Upper lobe of left lung (tissue), 6 donors: ENCODE measurements around the gene PPP4R3A. TPM values are rescaled to one million over a fixed set of nuclear protein-coding genes. Genes with fewer than 3 reads are reported as not detected.
"Not testable (repeated sequence)": the region's sequence is repeated elsewhere in the genome, so short reads cannot be mapped to it uniquely, and the experiment has no call there.

ENCODE experiments used
- ATAC-seq, 2 donors: fragments of 200-7000 bp; cut with Tn5 transposase; one replicate each; pipeline ENCODE4 v1.9.1; 2022; ENCODE audit warnings: mild to moderate bottlenecking in 2 of 2, moderate library complexity in 2 of 2; ENCODE audit not compliant: low FRiP score in 2 of 2
- DNase-seq, 2 donors: peaks; one replicate each; pipeline ENCODE4 v3.0.0-alpha.2; 2019 to 2020
- H3K27ac ChIP-seq, 4 donors: fragments of 200-600 bp; sonication (generic); one replicate each; pipeline ENCODE4 v1.5.1; 2016 to 2019
- H3K27me3 ChIP-seq, 4 donors: fragments of 200-600 bp; sonication (generic); one replicate each; pipeline ENCODE4 v1.5.1; 2017 to 2019
- H3K36me3 ChIP-seq, 4 donors: fragments of 200-600 bp; sonication (generic); one replicate each; pipeline ENCODE4 v1.5.1; 2016 to 2019
- H3K4me1 ChIP-seq, 4 donors: fragments of 200-600 bp; sonication (generic); one replicate each; pipeline ENCODE4 v1.5.1; 2018 to 2019
- H3K4me3 ChIP-seq, 4 donors: fragments of 200-600 bp; sonication (generic); one replicate each; pipeline ENCODE4 v1.5.1; 2017 to 2019; ENCODE audit warnings: mild to moderate bottlenecking in 2 of 4, moderate library complexity in 1 of 4
- H3K9me3 ChIP-seq, 4 donors: fragments of 200-600 bp; sonication (generic); one replicate each; pipeline ENCODE4 v1.5.1; 2018 to 2019
- CTCF ChIP-seq, 6 experiments: fragments of 450-650 bp in 4 of 6; fragments of 200-600 bp in 2 of 6; sonication (generic) in 2 of 6; IDR thresholded peaks; one replicate each; pipeline ENCODE4 v1.5.1; 2016 to 2019; ENCODE audit warnings: antibody characterized with exemption in 6 of 6
- EP300 ChIP-seq, 4 donors: sonication (generic); formaldehyde crosslinking; IDR thresholded peaks; one replicate each; pipeline ENCODE4 v1.5.1; 2017; ENCODE audit warnings: antibody characterized with exemption in 4 of 4, control low read depth in 2 of 4
- POLR2A ChIP-seq, 4 donors: fragments of 450-650 bp; IDR thresholded peaks; one replicate each; pipeline ENCODE4 v1.5.1; 2016 to 2017; ENCODE audit warnings: antibody characterized with exemption in 4 of 4, mild to moderate bottlenecking in 2 of 4
- POLR2AphosphoS5 ChIP-seq, 2 donors: sonication (generic); formaldehyde crosslinking; IDR thresholded peaks; one replicate each; pipeline ENCODE4 v1.5.1; 2017; ENCODE audit warnings: antibody characterized with exemption in 2 of 2
- WGBS, 2 donors: methylation state at CpG; one replicate each; pipeline ENCODE4 v1.1.5; 2017 to 2018; 5-methylcytosine and 5-hydroxymethylcytosine counted together
- total RNA-seq, 6 donors: library from RNA; depleted of rRNA in 4 of 6; stranded (reverse); fragments of >200 nt in 4 of 6; gene quantifications; one replicate each; pipeline versions ENCODE4 v1.1.0 to v1.2.1, GENCODE V29; 2016 to 2021
- donor health status: DM: no; HTN: no; CAD: no; lungs with moderate emphysema.
- donor health status: DM: no; HTN: yes; CAD: no; lungs with severe emphysema.

PPP4R3A gene
- total RNA-seq, 6 donors from 2014 or later: 67.9 to 111 (median 77.0) TPM

DNA sequence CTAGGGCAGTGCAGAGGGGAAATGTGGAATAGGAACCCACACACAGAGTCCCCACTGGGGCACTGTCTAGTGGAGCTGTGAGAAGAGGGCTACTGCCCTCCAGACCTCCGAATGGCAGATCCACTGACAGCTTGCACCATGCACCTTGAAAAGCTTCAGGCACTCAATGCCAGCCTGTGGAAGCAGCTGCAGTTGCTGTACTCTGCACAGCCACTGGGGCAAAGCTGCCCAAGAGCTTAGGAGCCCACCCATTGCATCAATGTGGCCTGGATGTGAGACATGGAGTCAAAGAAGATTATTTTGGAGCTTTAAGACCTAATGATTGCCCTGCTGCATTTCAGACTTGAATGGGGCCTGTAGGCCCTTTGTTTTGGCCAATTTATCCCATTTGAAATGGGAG lies 70.8 kb downstream of the PPP4R3A start:
- ATAC-seq: no peak
- Histone ChIP-seq H3K4me1 (no peaks in the 10 kb centered on the region), H3K36me3 (no peaks in the 10 kb centered on the region), H3K27me3 (no peaks in the 10 kb centered on the region), H3K27ac (no peak overlapping the region), H3K4me3 (no peak overlapping the region), H3K9me3 (peaks cover 0 to 6% (median 3%) of the 10 kb centered on the region in 4 donors)
- no peak for DNase-seq
- 88 to 100% methylated on average over 1 of the region's 1 CpG for WGBS, 2 donors
- TF ChIP-seq EP300 (IDR thresholded peaks at IDR 0.05) (no peak), POLR2AphosphoS5 (IDR thresholded peaks at IDR 0.05) (no peak), POLR2A (IDR thresholded peaks at IDR 0.05) (no peak)

GRCh38 chr14:91438845-91439244 lies 71.3 kb downstream of the PPP4R3A start:
- DNase-seq (no peak), ATAC-seq (no peak)
- Histone ChIP-seq H3K9me3 (peaks cover 0 to 6% (median 3%) of the 10 kb centered on the region in 4 donors), H3K4me1 (no peaks in the 10 kb centered on the region), H3K27ac (no peak overlapping the region), H3K4me3 (no peak overlapping the region), H3K36me3 (no peaks in the 10 kb centered on the region), H3K27me3 (no peaks in the 10 kb centered on the region)
- TF ChIP-seq POLR2A (IDR thresholded peaks at IDR 0.05) (no peak), POLR2AphosphoS5 (IDR thresholded peaks at IDR 0.05) (no peak), CTCF (IDR thresholded peaks at IDR 0.05) (no peak), EP300 (IDR thresholded peaks at IDR 0.05) (no peak)

DNA sequence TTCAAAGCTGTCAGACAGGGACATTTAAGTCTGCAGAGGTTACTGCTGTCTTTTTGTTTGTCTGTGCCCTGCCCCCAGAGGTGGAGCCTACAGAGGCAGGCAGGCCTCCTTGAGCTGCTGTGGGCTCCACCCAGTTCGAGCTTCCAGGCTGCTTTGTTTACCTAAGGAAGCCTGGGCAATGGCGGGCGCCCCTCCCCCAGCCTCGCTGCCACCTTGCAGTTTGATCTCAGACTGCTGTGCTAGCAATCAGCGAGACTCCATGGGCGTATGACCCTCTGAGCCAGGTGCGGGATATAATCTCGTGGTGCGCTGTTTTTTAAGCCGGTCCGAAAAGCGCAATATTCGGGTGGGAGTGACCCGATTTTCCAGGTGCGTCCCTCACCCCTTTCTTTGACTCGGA lies 73.8 kb downstream of the PPP4R3A start:
- 83% methylated on average over 12 to 16 of the region's 16 CpGs for WGBS, 2 donors

DNA sequence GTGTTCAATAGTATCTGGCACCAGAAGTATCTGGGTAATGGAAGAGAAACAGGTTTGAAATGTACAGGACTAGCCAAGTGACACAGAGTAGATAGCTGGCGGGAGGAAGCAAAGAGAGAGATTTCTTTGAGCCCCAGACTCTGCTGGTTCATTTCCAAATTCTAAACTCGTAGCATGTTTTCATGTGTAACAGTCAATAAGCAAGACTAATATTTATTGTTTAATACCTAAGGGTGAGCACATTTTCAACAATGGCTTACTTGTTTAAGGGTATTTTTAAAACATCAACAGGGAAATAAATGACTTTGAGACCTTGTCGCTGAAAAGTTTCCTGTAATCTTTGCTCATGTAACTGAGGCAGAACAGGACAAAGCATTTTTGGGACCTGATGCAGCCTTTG lies 80.7 kb downstream of the PPP4R3A start:
- ATAC-seq (no peak), DNase-seq (no peak)
- Histone ChIP-seq H3K9me3 (no peaks in the 10 kb centered on the region), H3K4me3 (no peak overlapping the region), H3K27ac (no peak overlapping the region), H3K4me1 (no peaks in the 10 kb centered on the region), H3K36me3 (no peaks in the 10 kb centered on the region), H3K27me3 (no peaks in the 10 kb centered on the region)
- no peak for TF ChIP-seq EP300 (IDR thresholded peaks at IDR 0.05)
- TF ChIP-seq POLR2AphosphoS5 (IDR thresholded peaks at IDR 0.05): no peak
- no peak for TF ChIP-seq POLR2A (IDR thresholded peaks at IDR 0.05)
- no peak for TF ChIP-seq CTCF (IDR thresholded peaks at IDR 0.05)
- 78 to 82% methylated on average over 3 of the region's 3 CpGs for WGBS, 2 donors

More for the DNA sequence above, 73.8 kb downstream of the PPP4R3A start:
- ATAC-seq, H3K9me3 ChIP-seq, H3K27ac ChIP-seq, H3K4me1 ChIP-seq, H3K4me3 ChIP-seq, H3K27me3 ChIP-seq, H3K36me3 ChIP-seq: not testable (repeated sequence)
- DNase-seq: peak in 1 of 2 donors; percentile 28

- WGBS, 2 donors: 62 to 73% methylated on average over 1 of the region's 1 CpG
- not testable (repeated sequence) for ATAC-seq, H3K9me3 ChIP-seq
Observed at GRCh38 chr14:91428931-91429330, 81.2 kb downstream of the PPP4R3A start.

DNA sequence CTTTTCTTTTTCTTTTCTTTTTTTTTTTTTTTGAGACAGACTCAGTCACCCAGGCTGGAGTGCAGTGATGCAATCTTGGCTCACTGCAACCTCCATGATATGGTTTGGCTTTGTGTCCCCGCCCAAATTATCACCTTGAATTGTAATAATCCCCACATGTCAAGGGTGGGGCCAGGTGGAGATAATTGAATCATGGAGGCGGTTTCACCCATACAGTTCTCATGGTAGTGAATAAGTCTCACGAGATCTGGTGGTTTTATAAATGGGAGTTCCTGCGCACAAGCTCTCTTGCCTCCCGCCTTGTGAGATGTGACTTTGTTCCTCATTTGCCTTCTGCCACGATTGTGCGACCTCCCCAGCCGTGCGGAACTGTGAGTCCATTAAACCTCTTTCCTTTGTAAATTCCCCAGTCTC lies 84.6 kb downstream of the PPP4R3A start:
- H3K4me3 ChIP-seq, H3K36me3 ChIP-seq, H3K9me3 ChIP-seq, H3K27ac ChIP-seq, ATAC-seq, H3K4me1 ChIP-seq, H3K27me3 ChIP-seq, DNase-seq: not testable (repeated sequence)
- 71 to 93% methylated on average over 9 of the region's 9 CpGs for WGBS, 2 donors

More at GRCh38 chr14:91428931-91429330, 81.2 kb downstream of the PPP4R3A start:
- not testable (repeated sequence) for DNase-seq, H3K4me3 ChIP-seq, H3K27ac ChIP-seq, H3K36me3 ChIP-seq, H3K27me3 ChIP-seq, H3K4me1 ChIP-seq

- 84% methylated on average over 9 of the region's 9 CpGs for WGBS, 2 donors
- TF ChIP-seq CTCF (IDR thresholded peaks at IDR 0.05) (no peak), POLR2A (IDR thresholded peaks at IDR 0.05) (no peak), POLR2AphosphoS5 (IDR thresholded peaks at IDR 0.05) (no peak), EP300 (IDR thresholded peaks at IDR 0.05) (no peak)
- DNase-seq (no peak), ATAC-seq (no peak)
- Histone ChIP-seq H3K4me1 (no peaks in the 10 kb centered on the region), H3K9me3 (no peaks in the 10 kb centered on the region), H3K27ac (no peak overlapping the region), H3K4me3 (no peak overlapping the region), H3K27me3 (no peaks in the 10 kb centered on the region), H3K36me3 (no peaks in the 10 kb centered on the region)
Observed at GRCh38 chr14:91424813-91425530, 85.1 kb downstream of the PPP4R3A start.
